GM23338 (cell line): Measurements from ENCODE around the gene SHANK2. TPM values are rescaled to one million over a fixed set of nuclear protein-coding genes. Genes with fewer than 3 reads are reported as not detected.

Experiments
- ATAC-seq: fragments of 200-7000 bp; cut with Tn5 transposase; 3 replicates; pipeline ENCODE4 v1.9.1; 2020
- DNase-seq: peaks from one replicate; pipeline ENCODE4 v3.0.0-alpha.2; 2015; ENCODE audit warnings: low spot score
- H2AFZ ChIP-seq: fragments of 200-600 bp; sonication (generic); 2 replicates; pipeline ENCODE4 v1.8.0; 2016; ENCODE audit warnings: antibody characterized with exemption, mild to moderate bottlenecking, moderate library complexity
- H3F3A ChIP-seq: fragments of 200-600 bp; sonication (generic); replicated peaks from 2 replicates; pipeline ENCODE4 v1.8.0; 2017; ENCODE audit warnings: antibody characterized with exemption, mixed run types, low read depth
- H3K27ac ChIP-seq: fragments of 200-600 bp; sonication (generic); 2 replicates; pipeline ENCODE4 v1.6.1; 2016; ENCODE audit warnings: low read depth
- H3K27me3 ChIP-seq: fragments of 200-600 bp; sonication (generic); 2 replicates; pipeline ENCODE4 v1.8.0; 2016; ENCODE audit warnings: mild to moderate bottlenecking, mixed run types, moderate library complexity; ENCODE audit not compliant: insufficient read depth
- H3K36me3 ChIP-seq: fragments of 200-600 bp; sonication (generic); 2 replicates; pipeline ENCODE4 v1.8.0; 2016; ENCODE audit warnings: mild to moderate bottlenecking; ENCODE audit not compliant: insufficient read depth
- H3K4me1 ChIP-seq: fragments of 200-600 bp; sonication (generic); 2 replicates; pipeline ENCODE4 v1.8.0; 2016; ENCODE audit warnings: mild to moderate bottlenecking, moderate library complexity; ENCODE audit not compliant: insufficient read depth
- H3K4me2 ChIP-seq: fragments of 200-600 bp; sonication (generic); 2 replicates; pipeline ENCODE4 v1.7.1; 2017; ENCODE audit warnings: mixed run types
- H3K4me3 ChIP-seq: fragments of 200-600 bp; sonication (generic); 2 replicates; pipeline ENCODE4 v1.6.1; 2016; ENCODE audit warnings: mixed run types
- H3K79me2 ChIP-seq: fragments of 200-600 bp; sonication (generic); replicated peaks from 2 replicates; pipeline ENCODE4 v1.8.0; 2017; ENCODE audit warnings: mild to moderate bottlenecking; ENCODE audit not compliant: insufficient read depth
- H3K9me2 ChIP-seq: fragments of 200-600 bp; sonication (generic); 2 replicates; pipeline ENCODE4 v1.8.0; 2017; ENCODE audit not compliant: insufficient read depth
- H4K20me1 ChIP-seq: fragments of 200-600 bp; sonication (generic); replicated peaks from 2 replicates; pipeline ENCODE4 v1.8.0; 2017; ENCODE audit warnings: mild to moderate bottlenecking; ENCODE audit not compliant: insufficient read depth
- H3K27ac Mint-ChIP-seq: 2 replicates; pipeline ENCODE4 v1.8.0; 2020; ENCODE audit warnings: inconsistent platforms, mild to moderate bottlenecking, moderate library complexity, mixed read lengths
- H3K27me3 Mint-ChIP-seq: 3 replicates; pipeline ENCODE4 v1.8.0; 2022; ENCODE audit warnings: low read depth, mild to moderate bottlenecking, moderate library complexity, mixed read lengths, inconsistent platforms; ENCODE audit not compliant: insufficient read depth, poor library complexity
- H3K36me3 Mint-ChIP-seq: 3 replicates; pipeline ENCODE4 v1.8.0; 2021; ENCODE audit warnings: low read depth, mild to moderate bottlenecking, inconsistent platforms, moderate library complexity, mixed read lengths
- H3K4me1 Mint-ChIP-seq: 3 replicates; pipeline ENCODE4 v1.8.0; 2020; ENCODE audit warnings: mild to moderate bottlenecking, inconsistent platforms, mixed read lengths
- H3K4me3 Mint-ChIP-seq: 3 replicates; pipeline ENCODE4 v1.8.0; 2021; ENCODE audit warnings: moderate library complexity, mild to moderate bottlenecking, inconsistent platforms, mixed read lengths
- H3K9me3 Mint-ChIP-seq: 3 replicates; pipeline ENCODE4 v1.8.0; 2020; ENCODE audit warnings: moderate library complexity, mild to moderate bottlenecking, inconsistent platforms, mixed read lengths
- CREB1 ChIP-seq: fragments of 250-450 bp; sonication (Bioruptor Pico); IDR thresholded peaks from 2 replicates; pipeline ENCODE4 v1.5.0; 2020; ENCODE audit warnings: low read depth, mild to moderate bottlenecking, moderate library complexity
- CTCF ChIP-seq, 2 experiments: fragments of 200-600 bp in 1 of 2; sonication (generic) in 1 of 2; conservative IDR thresholded peaks; 2 replicates each; pipeline versions ENCODE4 v1.5.1 to v1.6.1; 2016 to 2017; ENCODE audit warnings: antibody characterized with exemption in 2 of 2, low read depth in 2 of 2, mild to moderate bottlenecking in 2 of 2, moderate library complexity in 1 of 2
- ETS1 ChIP-seq: IDR thresholded peaks from 2 replicates; pipeline ENCODE4 v1.6.1; 2016; ENCODE audit warnings: antibody characterized with exemption
- EZH2 ChIP-seq: fragments of 200-600 bp; sonication (generic); IDR thresholded peaks from one replicate; pipeline ENCODE4 v1.8.0; 2017; ENCODE audit warnings: antibody characterized with exemption, mild to moderate bottlenecking, low read depth; ENCODE audit not compliant: unreplicated experiment
- EZH2phosphoT487 ChIP-seq: fragments of 200-600 bp; sonication (generic); IDR thresholded peaks from one replicate; pipeline ENCODE4 v1.8.1; 2018; ENCODE audit warnings: antibody characterized with exemption; ENCODE audit not compliant: unreplicated experiment
- JUNB ChIP-seq: IDR thresholded peaks from one replicate; pipeline ENCODE4 v1.6.1; 2016; ENCODE audit warnings: antibody characterized with exemption; ENCODE audit not compliant: unreplicated experiment
- NANOG ChIP-seq: IDR thresholded peaks from 2 replicates; pipeline ENCODE4 v1.6.1; 2016; ENCODE audit warnings: antibody characterized with exemption, borderline replicate concordance
- POLR2AphosphoS5 ChIP-seq: IDR thresholded peaks from 2 replicates; pipeline ENCODE4 v1.6.1; 2016; ENCODE audit warnings: antibody characterized with exemption, low read depth
- REST ChIP-seq: IDR thresholded peaks from one replicate; pipeline ENCODE4 v1.6.1; 2018; ENCODE audit warnings: antibody characterized with exemption; ENCODE audit not compliant: unreplicated experiment
- STAT1 ChIP-seq: IDR thresholded peaks from one replicate; pipeline ENCODE4 v1.6.1; 2016; ENCODE audit warnings: antibody characterized with exemption; ENCODE audit not compliant: unreplicated experiment
- ZNF114 ChIP-seq: fragments of 250-450 bp; sonication (Bioruptor Pico); IDR thresholded peaks from 2 replicates; pipeline ENCODE4 v1.5.0; 2020; ENCODE audit warnings: mild to moderate bottlenecking, moderate library complexity
- ZNF331 ChIP-seq: fragments of 250-450 bp; sonication (Bioruptor Pico); IDR thresholded peaks from 2 replicates; pipeline ENCODE4 v1.5.0; 2020; ENCODE audit warnings: low read depth, mild to moderate bottlenecking, moderate library complexity
- ZNF462 ChIP-seq: fragments of 250-450 bp; sonication (Bioruptor Pico); IDR thresholded peaks from 2 replicates; pipeline ENCODE4 v1.5.0; 2020; ENCODE audit warnings: mild to moderate bottlenecking, moderate library complexity
- polyA plus RNA-seq: library from polyadenylated mRNA; unstranded; fragments of >200 nt; fragmentation: Nextera tagmentation; extraction: Ambion mirVana; gene quantifications from 2 replicates; pipeline ENCODE4 v1.2.1, GENCODE V29; 2016
- total RNA-seq: library from RNA; depleted of rRNA; stranded (reverse); fragments of >200 nt; shearing (Covaris generic); gene quantifications from 2 replicates; pipeline ENCODE4 v1.2.3, GENCODE V29; 2014

Gene SHANK2
- total and polyA plus RNA-seq, 2 experiments from 2014 or later, result 22.0 to 81.4 TPM

- ATAC-seq (no peak), DNase-seq (no peak)
- Mint-ChIP-seq H3K4me1 (peaks cover 23% of the 10 kb centered on the region), H3K27ac (no peak overlapping the region), H3K27me3 (peaks cover 3% of the 10 kb centered on the region), H3K4me3 (no peak overlapping the region), H3K9me3 (peaks cover 12% of the 10 kb centered on the region), H3K36me3 (peaks cover 53% of the 10 kb centered on the region)
- Histone ChIP-seq H3K79me2 (peaks cover 99% of the 10 kb centered on the region), H3F3A (no peaks in the 10 kb centered on the region; the same call in 1 of the 2 replicates), H4K20me1 (peaks cover 46% of the 10 kb centered on the region), H3K9me2 (no peaks in the 10 kb centered on the region), H2AFZ (no peak overlapping the region), H3K36me3 (no peaks in the 10 kb centered on the region), H3K27ac (no peak overlapping the region), H3K4me1 (peaks cover 16% of the 10 kb centered on the region), H3K4me3 (no peak overlapping the region), H3K27me3 (no peaks in the 10 kb centered on the region), H3K4me2 (no peak overlapping the region)
- TF ChIP-seq ZNF114 (no peak), EZH2 (no peak), POLR2AphosphoS5 (no peak), EZH2phosphoT487 (no peak), JUNB (no peak), ETS1 (no peak), CTCF (conservative IDR thresholded peaks at IDR 0.05; ENCODE audit: low read depth in 2 of 2) (no peak), NANOG (no peak), ZNF331 (CRISPR knock-in tag) (no peak), CREB1 (no peak), STAT1 (no peak), REST (no peak), ZNF462 (CRISPR knock-in tag) (no peak)
These were observed 20.0 kb downstream of the SHANK2 start for GRCh38 chr11:71232364-71232763.
